AG09309 (cell line): ENCODE measurements around the gene MEN1.

Experiments used
- DNase-seq: peaks from one replicate; pipeline ENCODE4 v3.0.0-alpha.2; 2010; ENCODE audit warnings: low read depth
- H3K4me3 ChIP-seq: 2 replicates; pipeline ENCODE4 v1.5.1; 2011; ENCODE audit warnings: mild to moderate bottlenecking, low read depth, low read length, moderate library complexity; ENCODE audit not compliant: control insufficient read depth
- TF ChIP-seq, protein P1 (sequence below): IDR thresholded peaks from 2 replicates; pipeline ENCODE4 v1.5.1; 2011; ENCODE audit warnings: mild to moderate bottlenecking, low read depth, low read length, inconsistent platforms; ENCODE audit not compliant: insufficient read depth, control insufficient read depth; ENCODE audit errors: missing control alignments

The MEN1 gene

DNA sequence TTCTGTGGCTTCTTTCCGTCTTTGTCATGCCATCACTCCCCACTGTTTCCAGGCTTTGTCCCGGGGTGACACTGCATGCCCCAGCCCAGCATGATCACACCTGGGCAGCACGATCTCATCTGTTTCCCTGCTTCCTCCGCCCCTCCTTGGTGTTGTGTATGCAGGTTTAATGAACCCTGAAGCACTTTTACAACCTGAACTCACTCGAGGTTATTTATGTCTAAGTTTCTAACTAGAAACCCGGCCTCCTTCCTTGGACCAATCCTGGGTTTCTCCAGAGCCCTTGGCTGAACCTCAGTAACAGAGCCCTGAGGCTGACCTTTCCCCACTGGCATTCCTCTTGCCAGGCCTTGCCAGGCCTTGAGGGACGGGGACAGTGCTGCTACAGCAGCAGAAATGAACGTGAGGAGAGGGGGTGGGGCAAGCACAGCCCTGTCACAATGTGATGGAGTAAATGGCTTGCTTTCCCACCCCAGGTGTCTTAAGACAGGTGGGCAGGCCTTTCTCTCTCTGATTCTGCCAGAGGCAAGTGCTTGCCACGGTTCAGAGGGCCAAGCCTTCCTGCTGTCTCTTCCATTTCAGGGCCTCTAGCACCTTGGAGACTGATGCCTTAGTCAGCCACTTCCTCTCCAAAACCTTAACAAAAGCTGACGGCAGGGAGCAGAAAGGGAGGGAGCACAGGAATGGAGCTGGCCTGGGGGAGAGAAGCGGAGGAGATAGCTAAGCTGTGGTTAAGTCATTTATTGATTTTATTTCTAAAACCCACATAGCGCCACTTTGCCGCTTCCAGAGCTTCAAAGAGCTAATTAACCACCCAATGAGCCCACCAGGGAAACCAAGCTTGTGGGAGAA, 47.5 kb downstream of the MEN1 start:
- TF ChIP-seq, protein P1, sequence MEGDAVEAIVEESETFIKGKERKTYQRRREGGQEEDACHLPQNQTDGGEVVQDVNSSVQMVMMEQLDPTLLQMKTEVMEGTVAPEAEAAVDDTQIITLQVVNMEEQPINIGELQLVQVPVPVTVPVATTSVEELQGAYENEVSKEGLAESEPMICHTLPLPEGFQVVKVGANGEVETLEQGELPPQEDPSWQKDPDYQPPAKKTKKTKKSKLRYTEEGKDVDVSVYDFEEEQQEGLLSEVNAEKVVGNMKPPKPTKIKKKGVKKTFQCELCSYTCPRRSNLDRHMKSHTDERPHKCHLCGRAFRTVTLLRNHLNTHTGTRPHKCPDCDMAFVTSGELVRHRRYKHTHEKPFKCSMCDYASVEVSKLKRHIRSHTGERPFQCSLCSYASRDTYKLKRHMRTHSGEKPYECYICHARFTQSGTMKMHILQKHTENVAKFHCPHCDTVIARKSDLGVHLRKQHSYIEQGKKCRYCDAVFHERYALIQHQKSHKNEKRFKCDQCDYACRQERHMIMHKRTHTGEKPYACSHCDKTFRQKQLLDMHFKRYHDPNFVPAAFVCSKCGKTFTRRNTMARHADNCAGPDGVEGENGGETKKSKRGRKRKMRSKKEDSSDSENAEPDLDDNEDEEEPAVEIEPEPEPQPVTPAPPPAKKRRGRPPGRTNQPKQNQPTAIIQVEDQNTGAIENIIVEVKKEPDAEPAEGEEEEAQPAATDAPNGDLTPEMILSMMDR, result no peak
- no peak for DNase-seq
- no peak overlapping the region for H3K4me3 ChIP-seq

DNA sequence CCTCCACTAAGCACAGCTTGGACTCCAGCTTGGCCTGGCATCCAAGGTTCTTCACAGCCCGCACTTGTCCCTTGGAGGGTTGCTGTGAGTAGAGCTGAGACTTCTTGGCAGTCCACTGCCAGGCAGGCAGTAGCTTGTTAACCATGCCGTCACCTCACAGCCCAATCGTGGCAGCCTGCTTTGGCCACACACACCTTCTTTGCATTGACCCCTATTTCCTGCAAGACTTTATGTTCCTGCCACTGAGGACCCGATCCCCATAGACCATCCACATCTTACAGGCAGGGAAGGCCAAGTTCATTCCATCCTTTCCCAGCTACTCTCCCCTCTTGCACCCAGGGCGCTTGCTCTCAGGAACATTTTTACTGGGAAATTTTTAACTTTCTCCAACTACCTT, 48.1 kb downstream of the MEN1 start:
- no peak overlapping the region for H3K4me3 ChIP-seq
- TF ChIP-seq, protein P1, result no peak
- no peak for DNase-seq

DNA sequence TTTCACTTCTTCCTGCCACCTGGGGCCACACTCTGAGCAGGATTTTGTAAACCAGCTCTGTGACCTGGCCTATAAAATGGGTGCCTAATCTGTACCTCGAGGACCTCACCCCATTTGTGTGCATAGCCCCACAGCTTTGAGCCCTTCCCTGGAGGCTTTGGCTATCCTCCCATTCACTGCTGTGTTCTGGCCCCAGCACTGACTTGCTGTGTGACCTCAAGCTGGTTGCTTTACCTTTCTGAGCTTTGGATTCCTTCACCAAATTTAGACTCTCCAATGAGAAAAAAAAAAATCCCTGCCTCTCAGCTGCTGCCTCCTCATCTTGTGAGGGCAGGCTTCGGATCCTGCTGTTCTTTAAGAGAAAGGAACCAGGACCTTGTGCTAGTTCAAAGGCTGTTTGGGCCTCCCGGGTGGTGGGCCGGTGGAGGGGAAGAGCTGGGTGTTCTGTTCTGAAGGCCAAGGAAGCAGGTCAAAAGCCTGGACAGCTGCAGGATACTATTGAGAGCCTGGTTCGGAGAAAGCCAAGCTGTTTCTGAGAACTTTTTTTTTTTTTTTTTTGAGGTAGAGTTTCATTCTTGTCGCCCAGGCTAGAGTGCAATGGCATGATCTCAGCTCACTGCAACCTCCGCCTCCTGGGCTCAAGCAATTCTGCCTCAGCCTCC, 49.5 kb downstream of the MEN1 start:
- TF ChIP-seq, protein P1, result no peak
- DNase-seq, result no peak
- H3K4me3 ChIP-seq, result no peak overlapping the region

DNA sequence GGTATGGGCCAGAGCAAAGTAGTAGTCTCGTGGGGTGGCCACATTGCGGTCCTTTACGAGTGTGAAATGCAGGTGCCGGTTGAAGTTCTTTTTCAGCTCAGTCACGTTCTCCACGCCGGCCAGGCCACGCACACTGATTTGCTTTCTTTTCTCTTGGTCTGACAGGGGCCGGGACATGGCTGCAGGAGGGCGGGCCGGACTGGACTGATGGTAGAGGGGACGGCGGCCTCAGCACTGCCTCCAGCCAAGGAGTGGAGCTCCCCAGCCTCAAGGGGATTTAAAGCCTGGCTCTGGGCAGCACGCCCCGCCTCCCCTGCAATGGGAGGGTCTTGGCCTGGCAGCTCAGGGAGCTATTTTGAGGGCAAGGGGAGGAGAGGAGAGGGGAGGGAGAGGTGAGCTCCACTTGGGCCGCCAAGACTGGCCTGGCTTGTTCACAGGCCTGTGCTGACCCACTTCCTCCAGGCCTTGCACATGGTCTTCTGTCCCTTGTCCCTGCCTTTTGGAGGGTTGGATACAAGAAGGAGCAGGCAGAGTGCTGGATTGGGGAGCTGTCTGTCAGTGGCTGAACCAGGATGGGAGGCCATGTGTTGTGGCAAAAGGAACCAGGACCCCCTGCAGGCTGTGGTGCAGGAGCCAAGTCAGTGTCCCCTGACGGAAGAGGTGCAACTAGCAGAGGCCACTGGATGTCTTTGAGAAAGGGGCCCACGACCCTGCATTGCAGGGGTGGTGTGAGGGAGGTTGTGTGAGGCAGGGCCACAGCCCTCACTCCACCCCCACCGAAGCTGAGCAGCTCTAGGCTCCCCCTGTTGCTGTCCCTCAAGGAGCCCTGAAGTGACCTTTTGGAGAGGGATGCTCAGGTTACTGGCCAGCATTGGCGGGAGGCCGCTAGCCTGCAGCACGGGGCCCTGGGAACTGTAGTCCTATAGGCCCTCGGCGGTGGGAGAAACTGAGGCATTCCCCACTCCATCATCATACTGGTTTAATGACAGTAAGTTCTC, 50.3 kb downstream of the MEN1 start, which contains the start of gene PYGM:
Gene PYGM (minus strand): TSS at position 253 of the 998 bp plus-strand sequence. CDS start 76 bp downstream, at position 177.
- no peak for DNase-seq

DNA sequence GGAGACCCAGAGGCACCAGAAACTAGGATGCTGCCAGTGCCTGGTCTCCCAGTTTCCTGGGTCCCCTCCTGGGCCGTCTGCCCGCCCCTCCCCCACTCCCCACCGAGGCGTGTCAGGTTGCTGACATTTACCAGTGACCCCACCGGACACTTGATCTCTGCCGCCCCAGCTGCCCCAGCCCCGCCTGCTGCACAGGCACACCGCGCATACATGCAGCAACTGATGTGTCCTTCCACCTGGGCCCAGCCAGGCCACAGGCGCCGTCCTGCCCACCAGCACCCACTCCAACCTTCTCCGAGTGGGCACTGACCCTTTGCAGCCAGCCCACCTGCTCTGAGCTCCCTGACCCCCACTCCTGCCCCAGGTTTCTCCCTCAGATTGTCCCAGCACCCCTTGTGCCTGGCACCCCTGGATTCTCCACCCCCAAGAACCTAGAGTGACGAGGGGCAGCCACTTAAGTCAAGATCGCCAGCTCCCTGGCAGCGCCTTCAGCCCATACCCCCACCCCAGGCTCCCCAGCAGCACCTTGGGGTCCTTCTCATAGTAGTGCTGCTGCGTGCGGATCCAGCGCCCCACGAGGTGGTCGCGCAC, 51.1 kb downstream of the MEN1 start:
- no peak overlapping the region for H3K4me3 ChIP-seq
- TF ChIP-seq, protein P1, result no peak
- no peak for DNase-seq

More for the DNA sequence above, 50.3 kb downstream of the MEN1 start, which contains the start of gene PYGM:
- no peak within 1 kb of the TSS for H3K4me3 ChIP-seq
- TF ChIP-seq, protein P1, result no peak
